22Rv1 (cell line): ENCODE results near the gene SNX11.

Source experiments
- H3K27ac ChIP-seq: fragments of 450-650 bp; 2 replicates; pipeline ENCODE4 v1.5.1; 2017
- CTCF ChIP-seq: fragments of 450-650 bp; IDR thresholded peaks from 2 replicates; pipeline ENCODE4 v1.5.1; 2017; ENCODE audit warnings: mild to moderate bottlenecking
- ZFX ChIP-seq: fragments of 450-650 bp; IDR thresholded peaks from 2 replicates; pipeline ENCODE4 v1.6.1; 2017; ENCODE audit warnings: antibody characterized with exemption, borderline replicate concordance

The SNX11 gene

GRCh38 chr17:48125829-48126531 is 18.4 kb downstream of the SNX11 start:
- TF ChIP-seq CTCF, result no peak
- TF ChIP-seq ZFX, result no peak
- no peak overlapping the region for H3K27ac ChIP-seq

- TF ChIP-seq ZFX (no peak), CTCF (no peak)
- no peak overlapping the region for H3K27ac ChIP-seq
These were observed 18.9 kb downstream of the SNX11 start for GRCh38 chr17:48126532-48126850.

GRCh38 chr17:48127371-48128051 is 19.9 kb downstream of the SNX11 start:
- no peak for TF ChIP-seq CTCF
- TF ChIP-seq ZFX, result no peak
- H3K27ac ChIP-seq, result no peak overlapping the region

- TF ChIP-seq ZFX (no peak), CTCF (no peak)
- no peak overlapping the region for H3K27ac ChIP-seq
These were observed 20.8 kb downstream of the SNX11 start for GRCh38 chr17:48128400-48128799.

- TF ChIP-seq ZFX (no peak), CTCF (no peak)
- H3K27ac ChIP-seq, result no peak overlapping the region
These were observed 22.4 kb downstream of the SNX11 start for GRCh38 chr17:48129981-48130380.

GRCh38 chr17:48131216-48131824 is 23.8 kb downstream of the SNX11 start:
- H3K27ac ChIP-seq, result no peak overlapping the region
- TF ChIP-seq ZFX (no peak), CTCF (peak; percentile 88)

- H3K27ac ChIP-seq, result no peak overlapping the region
- no peak for TF ChIP-seq CTCF
These were observed 24.8 kb downstream of the SNX11 start for GRCh38 chr17:48132385-48132784.
